Effector memory CD4-positive, alpha-beta T cell (primary cell): ENCODE measurements around the gene ZNF576.
"Not testable (repeated sequence)": the region's sequence is repeated elsewhere in the genome, so short reads cannot be mapped to it uniquely, and the experiment has no call there.

Experiments used
- DNase-seq, 3 donors: peaks; one replicate each; pipeline ENCODE4 v3.0.0-alpha.2; 2020
- H3K27ac ChIP-seq: 2 replicates; pipeline ENCODE4 v1.7.0; 2013; ENCODE audit warnings: mild to moderate bottlenecking, low read length, moderate library complexity; ENCODE audit not compliant: insufficient read depth, poor library complexity, severe bottlenecking
- H3K27me3 ChIP-seq: replicated peaks from 2 replicates; pipeline ENCODE4 v1.7.0; 2013; ENCODE audit warnings: mild to moderate bottlenecking, low read length; ENCODE audit not compliant: insufficient read depth, control insufficient read depth, poor library complexity, severe bottlenecking
- H3K36me3 ChIP-seq: 2 replicates; pipeline ENCODE4 v1.7.0; 2013; ENCODE audit warnings: mild to moderate bottlenecking, low read length, moderate library complexity; ENCODE audit not compliant: control insufficient read depth, insufficient read depth
- H3K4me1 ChIP-seq: 2 replicates; pipeline ENCODE4 v1.7.0; 2013; ENCODE audit warnings: low read length, mild to moderate bottlenecking; ENCODE audit not compliant: control insufficient read depth, insufficient read depth, poor library complexity, severe bottlenecking
- H3K4me3 ChIP-seq: 2 replicates; pipeline ENCODE4 v1.7.0; 2013; ENCODE audit warnings: low read length, low read depth, mild to moderate bottlenecking; ENCODE audit not compliant: insufficient read depth, poor library complexity, severe bottlenecking
- H3K9me3 ChIP-seq: 2 replicates; pipeline ENCODE4 v1.7.0; 2013; ENCODE audit warnings: mild to moderate bottlenecking, low read length, moderate library complexity; ENCODE audit not compliant: control insufficient read depth

ZNF576 gene

DNA sequence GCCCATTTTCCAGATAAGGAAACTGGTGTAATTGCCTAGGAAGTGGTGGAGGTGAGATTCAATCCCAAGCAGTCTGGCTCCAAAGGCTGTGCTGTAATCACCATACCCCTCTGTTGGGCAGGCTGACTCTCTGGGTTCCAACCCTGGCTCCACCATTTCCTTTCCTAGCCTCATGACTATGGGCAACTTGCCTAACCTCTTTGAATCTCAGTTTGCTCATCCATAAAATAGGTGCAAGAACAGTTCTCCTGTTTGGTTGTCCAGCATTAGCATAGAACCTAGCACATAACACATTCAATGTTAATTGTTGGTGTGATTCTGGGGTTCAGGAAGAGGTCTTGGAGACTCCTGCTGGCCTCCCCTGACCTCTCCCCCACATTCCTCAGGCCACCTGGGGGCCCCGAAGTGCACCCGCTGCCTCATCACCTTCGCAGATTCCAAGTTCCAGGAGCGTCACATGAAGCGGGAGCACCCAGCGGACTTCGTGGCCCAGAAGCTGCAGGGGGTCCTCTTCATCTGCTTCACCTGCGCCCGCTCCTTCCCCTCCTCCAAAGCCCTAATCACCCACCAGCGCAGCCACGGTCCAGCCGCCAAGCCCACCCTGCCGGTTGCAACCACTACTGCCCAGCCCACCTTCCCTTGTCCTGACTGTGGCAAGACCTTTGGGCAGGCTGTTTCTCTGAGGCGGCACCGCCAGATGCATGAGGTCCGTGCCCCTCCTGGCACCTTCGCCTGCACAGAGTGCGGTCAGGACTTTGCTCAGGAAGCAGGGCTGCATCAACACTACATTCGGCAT lies 2.2 kb downstream of the ZNF576 start:
- no peak overlapping the region for H3K4me3 ChIP-seq
- H3K27me3 ChIP-seq, result no peaks in the 10 kb centered on the region
- H3K36me3 ChIP-seq, result peaks cover 15% of the 10 kb centered on the region
- H3K27ac ChIP-seq, result peak overlapping the region; percentile 21
- peaks cover 23% of the 10 kb centered on the region for H3K4me1 ChIP-seq
- no peak for DNase-seq
- H3K9me3 ChIP-seq, result no peaks in the 10 kb centered on the region

GRCh38 chr19:43599635-43600295 lies 3.4 kb downstream of the ZNF576 start:
- H3K27me3 ChIP-seq, result no peaks in the 10 kb centered on the region
- DNase-seq, result no peak
- no peak overlapping the region for H3K27ac ChIP-seq
- H3K4me1 ChIP-seq, result peaks cover 23% of the 10 kb centered on the region
- H3K36me3 ChIP-seq, result peaks cover 15% of the 10 kb centered on the region
- H3K4me3 ChIP-seq, result no peak overlapping the region
- H3K9me3 ChIP-seq, result no peaks in the 10 kb centered on the region

GRCh38 chr19:43600326-43600725 lies 3.9 kb downstream of the ZNF576 start:
- not testable (repeated sequence) for H3K4me3 ChIP-seq, H3K9me3 ChIP-seq, H3K27me3 ChIP-seq, H3K27ac ChIP-seq, DNase-seq
- peaks cover 15% of the 10 kb centered on the region for H3K36me3 ChIP-seq
- peaks cover 23% of the 10 kb centered on the region for H3K4me1 ChIP-seq

DNA sequence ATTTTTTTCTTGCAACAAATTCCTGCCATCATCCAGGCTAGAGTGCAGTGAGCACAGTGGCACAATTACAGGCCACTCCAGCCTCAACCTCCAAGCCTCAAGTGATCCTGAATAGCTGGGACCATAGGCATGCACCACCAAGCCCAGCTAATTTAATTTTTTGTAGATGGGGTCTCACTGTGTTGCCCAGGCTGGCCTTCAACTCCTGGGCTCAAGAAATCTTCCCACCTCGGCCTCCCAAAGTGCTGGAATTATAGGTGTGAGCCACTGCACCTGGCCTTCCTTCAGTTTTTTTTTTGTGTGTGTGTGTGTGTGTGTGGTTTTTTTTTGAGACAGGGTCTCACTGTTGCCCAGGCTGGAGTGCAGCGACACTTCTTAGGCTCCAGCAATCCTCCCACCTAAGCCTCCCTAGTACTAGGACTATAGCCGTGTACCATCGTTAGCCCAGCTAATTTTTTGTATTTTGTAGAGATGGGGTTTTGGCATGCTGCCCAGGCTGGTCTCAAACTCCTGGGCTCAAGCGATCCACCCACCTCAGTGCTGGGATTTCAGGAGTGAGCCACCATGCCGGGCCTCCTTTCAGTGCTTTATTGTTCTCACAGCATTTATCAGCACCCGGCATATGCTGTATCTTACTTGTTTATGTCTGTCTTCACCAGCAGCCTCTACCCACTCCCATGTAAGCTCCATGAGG lies 9.6 kb downstream of the ZNF576 start:
- Histone ChIP-seq H3K27ac (no peak overlapping the region), H3K4me1 (no peaks in the 10 kb centered on the region), H3K9me3 (no peaks in the 10 kb centered on the region), H3K36me3 (peaks cover 11% of the 10 kb centered on the region), H3K4me3 (no peak overlapping the region), H3K27me3 (no peaks in the 10 kb centered on the region)
- no peak for DNase-seq

- no peak for DNase-seq
- H3K27me3 ChIP-seq, result no peaks in the 10 kb centered on the region
- H3K4me3 ChIP-seq, result no peak overlapping the region
- H3K4me1 ChIP-seq, result no peaks in the 10 kb centered on the region
- no peak overlapping the region for H3K27ac ChIP-seq
- H3K36me3 ChIP-seq, result peaks cover 15% of the 10 kb centered on the region
- no peaks in the 10 kb centered on the region for H3K9me3 ChIP-seq
These were observed 10.3 kb downstream of the ZNF576 start for GRCh38 chr19:43606569-43607229.

GRCh38 chr19:43607238-43608205 lies 11.1 kb downstream of the ZNF576 start:
- Histone ChIP-seq H3K27ac (no peak overlapping the region), H3K9me3 (no peaks in the 10 kb centered on the region), H3K4me1 (no peaks in the 10 kb centered on the region), H3K4me3 (no peak overlapping the region), H3K27me3 (no peaks in the 10 kb centered on the region), H3K36me3 (peaks cover 23% of the 10 kb centered on the region)
- no peak for DNase-seq

DNA sequence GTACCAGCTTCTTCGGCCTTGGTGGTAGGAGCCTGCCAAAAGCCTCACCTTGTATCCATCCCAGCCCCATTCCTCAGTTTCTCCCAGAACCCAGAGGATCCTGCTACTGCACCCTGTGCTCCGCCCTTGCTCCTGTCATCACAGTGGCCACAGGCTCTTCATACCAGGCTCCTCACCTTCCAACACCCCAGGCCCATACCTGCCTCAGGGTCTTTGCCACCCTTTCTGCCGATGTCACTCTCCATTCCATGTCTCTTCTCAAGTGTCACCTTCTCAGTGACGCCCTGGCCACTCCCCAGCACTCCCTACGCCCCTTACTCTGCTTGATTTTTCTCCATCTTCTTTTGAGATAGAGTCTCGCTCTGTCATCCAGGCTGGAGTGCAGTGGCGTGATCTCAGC lies 13.5 kb downstream of the ZNF576 start:
- H3K9me3 ChIP-seq, result no peaks in the 10 kb centered on the region
- DNase-seq, result no peak
- H3K4me1 ChIP-seq, result no peaks in the 10 kb centered on the region
- H3K27ac ChIP-seq, result no peak overlapping the region
- H3K27me3 ChIP-seq, result no peaks in the 10 kb centered on the region
- H3K36me3 ChIP-seq, result peaks cover 30% of the 10 kb centered on the region
- H3K4me3 ChIP-seq, result no peak overlapping the region

DNA sequence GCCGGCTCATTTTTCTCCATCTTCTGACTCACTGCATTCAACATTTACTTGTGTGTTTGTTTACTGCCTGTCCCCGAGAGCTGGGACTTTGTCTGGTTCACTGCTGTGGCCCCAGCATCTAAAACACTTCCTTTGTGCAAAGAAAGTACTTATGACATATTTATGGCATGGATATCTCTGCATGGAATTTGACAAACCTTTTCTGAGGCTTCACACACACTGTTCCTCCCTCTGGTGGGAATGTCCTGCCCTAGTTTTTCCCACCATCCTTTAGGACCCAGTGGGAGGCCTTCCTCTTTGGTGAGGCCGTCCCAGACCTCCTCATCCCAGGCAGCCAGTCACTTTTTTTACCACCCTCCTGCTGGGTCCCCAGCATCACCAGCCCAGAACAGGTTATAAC lies 14.1 kb downstream of the ZNF576 start:
- no peaks in the 10 kb centered on the region for H3K27me3 ChIP-seq
- no peak for DNase-seq
- no peak overlapping the region for H3K4me3 ChIP-seq
- H3K36me3 ChIP-seq, result peaks cover 30% of the 10 kb centered on the region
- no peak overlapping the region for H3K27ac ChIP-seq
- H3K4me1 ChIP-seq, result no peaks in the 10 kb centered on the region
- no peaks in the 10 kb centered on the region for H3K9me3 ChIP-seq

GRCh38 chr19:43611788-43612187 lies 15.4 kb downstream of the ZNF576 start, which contains the start of gene SRRM5:
TSS of gene SRRM5 (plus strand) at chr19:43612088. CDS start at chr19:43612122, 34 bp downstream.
- no peaks in the 10 kb centered on the region for H3K27me3 ChIP-seq
- no peak within 1 kb of the TSS for H3K27ac ChIP-seq
- no peaks in the 10 kb centered on the region for H3K9me3 ChIP-seq
- no peak for DNase-seq
- H3K4me1 ChIP-seq, result no peaks in the 10 kb centered on the region
- no peak within 1 kb of the TSS for H3K4me3 ChIP-seq
- H3K36me3 ChIP-seq, result peaks cover 27% of the 10 kb centered on the region
